Stimulated activated CD4-positive, alpha-beta T cell treated with anti-CD3 and anti-CD28 coated beads, Interleukin-1b, Interleukin-23, amount 100 ng/mL, for 24 hours (primary cell): ENCODE measurements around the gene CD48.
"Not testable (repeated sequence)": the region's sequence is repeated elsewhere in the genome, so short reads cannot be mapped to it uniquely, and the experiment has no call there.

ENCODE experiments used
- DNase-seq, 4 experiments: peaks; one replicate each; pipeline ENCODE4 v3.0.0-alpha.2; 2020; ENCODE audit warnings: low read depth in 4 of 4, low spot score in 1 of 4

The CD48 gene

GRCh38 chr1:160653620-160654016 is 58.0 kb downstream of the CD48 start:
- no peak for DNase-seq

- DNase-seq = no peak
Observed at GRCh38 chr1:160652924-160653619, 58.5 kb downstream of the CD48 start.

GRCh38 chr1:160652065-160652641 is 59.5 kb downstream of the CD48 start:
- not testable (repeated sequence) for DNase-seq

- DNase-seq = no peak
Observed at GRCh38 chr1:160651433-160652064, 60.1 kb downstream of the CD48 start.

GRCh38 chr1:160647329-160647720 is 64.3 kb downstream of the CD48 start:
- DNase-seq = no peak

- DNase-seq = peak in 1 of 4 experiments; percentile 52
Observed at GRCh38 chr1:160646711-160647328, 64.8 kb downstream of the CD48 start, which contains the start of gene SLAMF1. TSS of gene SLAMF1 (minus strand) at chr1:160647044. CDS start at chr1:160646945, 99 bp downstream.

GRCh38 chr1:160646180-160646579 is 65.4 kb downstream of the CD48 start:
- no peak for DNase-seq

- no peak for DNase-seq
Observed at GRCh38 chr1:160645386-160646130, 66.1 kb downstream of the CD48 start.

GRCh38 chr1:160644399-160644798 is 67.2 kb downstream of the CD48 start:
- no peak for DNase-seq

- DNase-seq = no peak
Observed at GRCh38 chr1:160643138-160643537, 68.5 kb downstream of the CD48 start.

- DNase-seq = no peak
Observed at GRCh38 chr1:160642281-160642644, 69.4 kb downstream of the CD48 start.

GRCh38 chr1:160641323-160642280 is 70.0 kb downstream of the CD48 start:
- DNase-seq = no peak

GRCh38 chr1:160640359-160641123 is 71.1 kb downstream of the CD48 start:
- DNase-seq = no peak

GRCh38 chr1:160639652-160640051 is 72.0 kb downstream of the CD48 start:
- no peak for DNase-seq

- DNase-seq = no peak
Observed at GRCh38 chr1:160638926-160639325, 72.7 kb downstream of the CD48 start.

- no peak for DNase-seq
Observed at GRCh38 chr1:160638540-160638857, 73.1 kb downstream of the CD48 start.

GRCh38 chr1:160637821-160638539 is 73.6 kb downstream of the CD48 start:
- DNase-seq = no peak

- no peak for DNase-seq
Observed at GRCh38 chr1:160637065-160637464, 74.6 kb downstream of the CD48 start.

GRCh38 chr1:160636547-160636946 is 75.1 kb downstream of the CD48 start:
- DNase-seq = no peak
